ENCODE measurements around the gene DISC1. TPM values are rescaled to one million over a fixed set of nuclear protein-coding genes. Genes with fewer than 3 reads are reported as not detected.

DISC1 gene
- polyA plus RNA-seq, 1 of the 3 experiments (the other 2 are of a cell fraction), result 1.7 TPM

DNA sequence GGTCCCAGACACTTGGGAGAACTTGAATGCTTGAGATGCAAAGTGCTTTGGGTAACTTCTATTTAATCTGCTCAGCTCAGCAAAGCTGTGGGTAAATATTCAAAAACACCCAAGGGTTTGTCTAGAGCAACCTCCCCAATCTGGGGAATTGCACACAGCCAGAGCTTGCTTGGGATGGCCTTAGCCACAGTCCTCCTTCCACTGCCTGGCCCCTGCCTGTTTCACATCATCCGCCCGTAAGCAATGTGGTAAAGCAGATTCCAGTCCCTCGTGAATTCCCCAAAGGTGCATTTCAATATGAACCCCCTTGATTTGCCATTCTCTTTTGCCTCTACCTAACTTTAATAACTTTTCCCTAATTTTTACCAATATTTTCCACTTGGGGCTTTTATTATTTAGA lies 418.1 kb downstream of the DISC1 start:
- CTCF ChIA-PET, result no interaction called here

DNA sequence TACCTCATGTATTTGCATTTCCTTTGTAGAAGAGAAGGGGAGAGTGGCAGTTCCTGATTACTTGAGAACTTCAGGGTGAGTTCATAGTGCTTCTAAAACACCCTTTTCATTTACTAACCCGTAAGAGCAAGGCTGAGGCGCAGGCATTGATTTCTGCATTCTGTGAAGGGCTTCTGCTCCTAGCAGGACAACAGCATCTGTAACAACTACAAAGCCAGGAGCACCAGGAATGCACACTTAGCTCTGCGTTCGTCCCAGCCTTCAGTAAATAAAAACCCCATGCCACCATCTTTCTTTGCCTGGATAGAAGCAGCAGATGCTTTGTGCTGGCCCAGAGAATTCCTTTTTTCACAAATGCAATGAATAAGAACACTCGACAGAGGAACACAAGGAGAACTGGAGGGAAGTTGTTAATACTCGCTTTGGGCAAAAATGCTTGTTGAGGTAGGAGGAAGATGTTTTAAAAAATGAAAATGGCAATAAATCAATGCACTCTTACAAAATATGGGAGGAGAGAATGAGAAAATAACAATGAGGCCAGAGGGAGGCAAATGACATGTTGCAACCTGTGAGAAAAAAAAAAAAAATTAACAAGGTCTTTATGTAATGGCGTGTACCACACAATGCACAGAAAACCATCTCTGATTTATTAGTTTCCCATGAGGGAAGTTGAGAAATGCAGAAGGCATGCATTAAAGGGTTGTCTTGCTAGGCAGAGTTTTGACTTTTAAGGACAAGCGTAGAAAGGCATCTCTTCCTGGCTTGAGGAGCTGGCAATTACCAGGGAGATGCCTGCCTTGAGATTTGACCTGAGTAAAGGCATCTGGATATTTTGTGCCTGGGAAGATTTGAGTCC lies 418.8 kb downstream of the DISC1 start:
- H3K36me3 ChIP-seq (replicated peaks in 1 of 2; ENCODE audit: control insufficient read depth in 1 of 2, insufficient read depth in 2 of 2, low read length in 1 of 2), result no peaks in the 10 kb centered on the region
- ChIA-PET CTCF (no interaction called here), POLR2A (no interaction called here)
- no peaks in the 10 kb centered on the region for H3K4me1 ChIP-seq (ENCODE audit: control insufficient read depth in 1 of 2, insufficient read depth in 2 of 2, low read depth in 1 of 2, low read length in 1 of 2)
- no peak for DNase-seq
- H3K27me3 ChIP-seq (ENCODE audit: insufficient read depth), result no peaks in the 10 kb centered on the region
- H2AFZ ChIP-seq (ENCODE audit: low read depth), result no peak overlapping the region
- H4K20me1 ChIP-seq (ENCODE audit: insufficient read depth), result no peaks in the 10 kb centered on the region
- no peaks in the 10 kb centered on the region for H3K9me3 ChIP-seq
- TF ChIP-seq SIN3A (IDR thresholded peaks at IDR 0.05; ENCODE audit: borderline replicate concordance, low read depth, low read length), result no peak
- no peak for TF ChIP-seq RXRA (IDR thresholded peaks at IDR 0.05; ENCODE audit: borderline replicate concordance, low read depth)
- TF ChIP-seq MEF2A (IDR thresholded peaks at IDR 0.05; ENCODE audit: borderline replicate concordance, low read depth), result no peak
- TF ChIP-seq FOSL2 (IDR thresholded peaks at IDR 0.05; ENCODE audit: borderline replicate concordance, low read depth), result no peak
- no peak for TF ChIP-seq GATA2 (CRISPR knock-in tag; IDR thresholded peaks at IDR 0.05)
- no peak for TF ChIP-seq ELF1 (IDR thresholded peaks at IDR 0.05)
- TF ChIP-seq RAD21 (IDR thresholded peaks at IDR 0.05; ENCODE audit: low read length), result no peak
- TF ChIP-seq, protein P1, sequence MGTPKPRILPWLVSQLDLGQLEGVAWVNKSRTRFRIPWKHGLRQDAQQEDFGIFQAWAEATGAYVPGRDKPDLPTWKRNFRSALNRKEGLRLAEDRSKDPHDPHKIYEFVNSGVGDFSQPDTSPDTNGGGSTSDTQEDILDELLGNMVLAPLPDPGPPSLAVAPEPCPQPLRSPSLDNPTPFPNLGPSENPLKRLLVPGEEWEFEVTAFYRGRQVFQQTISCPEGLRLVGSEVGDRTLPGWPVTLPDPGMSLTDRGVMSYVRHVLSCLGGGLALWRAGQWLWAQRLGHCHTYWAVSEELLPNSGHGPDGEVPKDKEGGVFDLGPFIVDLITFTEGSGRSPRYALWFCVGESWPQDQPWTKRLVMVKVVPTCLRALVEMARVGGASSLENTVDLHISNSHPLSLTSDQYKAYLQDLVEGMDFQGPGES (IDR thresholded peaks at IDR 0.05; ENCODE audit: low read depth, low read length), result no peak
- TF ChIP-seq TAF1 (IDR thresholded peaks at IDR 0.05; ENCODE audit: borderline replicate concordance, low read depth, low read length), result no peak
- 72% methylated on average over 8 of the region's 8 CpGs for WGBS (ENCODE audit: low lambda C conversion rate)
- H3K9me2 ChIP-seq, result no peaks in the 10 kb centered on the region
- H3K27ac ChIP-seq (ENCODE audit: low read depth in 2 of 2, low read length in 1 of 2), result no peak overlapping the region
- H3K79me2 ChIP-seq (ENCODE audit: insufficient read depth), result no peaks in the 10 kb centered on the region
- no peak overlapping the region for H3K9ac ChIP-seq
- no peak overlapping the region for H3K4me2 ChIP-seq
- no peak overlapping the region for H3K4me3 ChIP-seq (ENCODE audit: low read depth in 2 of 2, low read length in 1 of 2)
- H3F3A ChIP-seq (replicated peaks; ENCODE audit: insufficient read depth), result no peaks in the 10 kb centered on the region

More for the DNA sequence above, 418.1 kb downstream of the DISC1 start:
- Histone ChIP-seq H3K79me2 (ENCODE audit: insufficient read depth) (no peaks in the 10 kb centered on the region), H3K4me3 (ENCODE audit: low read depth in 2 of 2, low read length in 1 of 2) (no peak overlapping the region), H3K9ac (no peak overlapping the region), H3K27ac (ENCODE audit: low read depth in 2 of 2, low read length in 1 of 2) (no peak overlapping the region), H3K4me1 (ENCODE audit: control insufficient read depth in 1 of 2, insufficient read depth in 2 of 2, low read depth in 1 of 2, low read length in 1 of 2) (no peaks in the 10 kb centered on the region), H3F3A (replicated peaks; ENCODE audit: insufficient read depth) (no peaks in the 10 kb centered on the region), H3K36me3 (replicated peaks in 1 of 2; ENCODE audit: control insufficient read depth in 1 of 2, insufficient read depth in 2 of 2, low read length in 1 of 2) (no peaks in the 10 kb centered on the region), H4K20me1 (ENCODE audit: insufficient read depth) (no peaks in the 10 kb centered on the region), H3K4me2 (no peak overlapping the region), H3K9me3 (no peaks in the 10 kb centered on the region), H2AFZ (ENCODE audit: low read depth) (no peak overlapping the region), H3K9me2 (no peaks in the 10 kb centered on the region), H3K27me3 (ENCODE audit: insufficient read depth) (no peaks in the 10 kb centered on the region)
- 78% methylated on average over 3 of the region's 3 CpGs for WGBS (ENCODE audit: low lambda C conversion rate)
- no peak for TF ChIP-seq FOXJ3 (CRISPR knock-in tag; IDR thresholded peaks at IDR 0.05)
- TF ChIP-seq MXI1 (IDR thresholded peaks at IDR 0.05; ENCODE audit: low read depth, low read length), result no peak
- TF ChIP-seq NFIC (IDR thresholded peaks at IDR 0.05; ENCODE audit: borderline replicate concordance), result no peak
- TF ChIP-seq SIN3A (IDR thresholded peaks at IDR 0.05; ENCODE audit: borderline replicate concordance, low read depth, low read length), result no peak
- TF ChIP-seq GABPA (IDR thresholded peaks at IDR 0.05; ENCODE audit: low read depth), result no peak
- TF ChIP-seq, protein P2, sequence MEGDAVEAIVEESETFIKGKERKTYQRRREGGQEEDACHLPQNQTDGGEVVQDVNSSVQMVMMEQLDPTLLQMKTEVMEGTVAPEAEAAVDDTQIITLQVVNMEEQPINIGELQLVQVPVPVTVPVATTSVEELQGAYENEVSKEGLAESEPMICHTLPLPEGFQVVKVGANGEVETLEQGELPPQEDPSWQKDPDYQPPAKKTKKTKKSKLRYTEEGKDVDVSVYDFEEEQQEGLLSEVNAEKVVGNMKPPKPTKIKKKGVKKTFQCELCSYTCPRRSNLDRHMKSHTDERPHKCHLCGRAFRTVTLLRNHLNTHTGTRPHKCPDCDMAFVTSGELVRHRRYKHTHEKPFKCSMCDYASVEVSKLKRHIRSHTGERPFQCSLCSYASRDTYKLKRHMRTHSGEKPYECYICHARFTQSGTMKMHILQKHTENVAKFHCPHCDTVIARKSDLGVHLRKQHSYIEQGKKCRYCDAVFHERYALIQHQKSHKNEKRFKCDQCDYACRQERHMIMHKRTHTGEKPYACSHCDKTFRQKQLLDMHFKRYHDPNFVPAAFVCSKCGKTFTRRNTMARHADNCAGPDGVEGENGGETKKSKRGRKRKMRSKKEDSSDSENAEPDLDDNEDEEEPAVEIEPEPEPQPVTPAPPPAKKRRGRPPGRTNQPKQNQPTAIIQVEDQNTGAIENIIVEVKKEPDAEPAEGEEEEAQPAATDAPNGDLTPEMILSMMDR (IDR thresholded peaks at IDR 0.05), result no peak
- no peak for TF ChIP-seq RAD21 (IDR thresholded peaks at IDR 0.05; ENCODE audit: low read length)
- TF ChIP-seq, protein P3, sequence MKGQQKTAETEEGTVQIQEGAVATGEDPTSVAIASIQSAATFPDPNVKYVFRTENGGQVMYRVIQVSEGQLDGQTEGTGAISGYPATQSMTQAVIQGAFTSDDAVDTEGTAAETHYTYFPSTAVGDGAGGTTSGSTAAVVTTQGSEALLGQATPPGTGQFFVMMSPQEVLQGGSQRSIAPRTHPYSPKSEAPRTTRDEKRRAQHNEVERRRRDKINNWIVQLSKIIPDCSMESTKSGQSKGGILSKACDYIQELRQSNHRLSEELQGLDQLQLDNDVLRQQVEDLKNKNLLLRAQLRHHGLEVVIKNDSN (IDR thresholded peaks at IDR 0.05; ENCODE audit: borderline replicate concordance, low read depth), result no peak
- TF ChIP-seq, protein P4, sequence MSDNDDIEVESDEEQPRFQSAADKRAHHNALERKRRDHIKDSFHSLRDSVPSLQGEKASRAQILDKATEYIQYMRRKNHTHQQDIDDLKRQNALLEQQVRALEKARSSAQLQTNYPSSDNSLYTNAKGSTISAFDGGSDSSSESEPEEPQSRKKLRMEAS (IDR thresholded peaks at IDR 0.05; ENCODE audit: low read depth), result no peak
- no peak for TF ChIP-seq YY1 (IDR thresholded peaks at IDR 0.05; ENCODE audit: low read depth)
- TF ChIP-seq, protein P1 (IDR thresholded peaks at IDR 0.05; ENCODE audit: low read depth, low read length), result no peak
- POLR2A ChIA-PET, result no interaction called here
- no peak for DNase-seq

Measured in SK-N-SH (cell line).